ENCODE measurements around the gene PLCE1.

Gene PLCE1

GRCh38 chr10:93994438-93994801 lies 689 bp downstream of the PLCE1 start:
- DNase-seq (ENCODE audit: low read depth), result no peak

- no peak for DNase-seq (ENCODE audit: low read depth)
Measured at GRCh38 chr10:93995182-93995581, 1.5 kb downstream of the PLCE1 start.

- DNase-seq (ENCODE audit: low read depth), result no peak
Measured at GRCh38 chr10:93995598-93996271, 2.0 kb downstream of the PLCE1 start.

GRCh38 chr10:93996551-93996950 lies 2.8 kb downstream of the PLCE1 start:
- no peak for DNase-seq (ENCODE audit: low read depth)

GRCh38 chr10:93997546-93997945 lies 3.8 kb downstream of the PLCE1 start:
- DNase-seq (ENCODE audit: low read depth), result no peak

GRCh38 chr10:93999401-93999851 lies 5.7 kb downstream of the PLCE1 start:
- no peak for DNase-seq (ENCODE audit: low read depth)

GRCh38 chr10:94000638-94001415 lies 7.1 kb downstream of the PLCE1 start:
- no peak for DNase-seq (ENCODE audit: low read depth)

- no peak for DNase-seq (ENCODE audit: low read depth)
Measured at GRCh38 chr10:94001416-94001810, 7.7 kb downstream of the PLCE1 start.

- DNase-seq (ENCODE audit: low read depth), result no peak
Measured at GRCh38 chr10:94002156-94002555, 8.4 kb downstream of the PLCE1 start.

GRCh38 chr10:94003488-94003887 lies 9.8 kb downstream of the PLCE1 start:
- DNase-seq (ENCODE audit: low read depth), result no peak

GRCh38 chr10:94005050-94005449 lies 11.3 kb downstream of the PLCE1 start:
- no peak for DNase-seq (ENCODE audit: low read depth)

GRCh38 chr10:94006591-94007550 lies 13.1 kb downstream of the PLCE1 start:
- DNase-seq (ENCODE audit: low read depth), result no peak

- DNase-seq (ENCODE audit: low read depth), result no peak
Measured at GRCh38 chr10:94008526-94008925, 14.8 kb downstream of the PLCE1 start.

GRCh38 chr10:94010116-94010515 lies 16.4 kb downstream of the PLCE1 start:
- DNase-seq (ENCODE audit: low read depth), result no peak

- no peak for DNase-seq (ENCODE audit: low read depth)
Measured at GRCh38 chr10:94010886-94011285, 17.2 kb downstream of the PLCE1 start.

GRCh38 chr10:94011296-94011695 lies 17.6 kb downstream of the PLCE1 start:
- DNase-seq (ENCODE audit: low read depth), result no peak

GRCh38 chr10:94012834-94013233 lies 19.1 kb downstream of the PLCE1 start:
- DNase-seq (ENCODE audit: low read depth), result no peak

- no peak for DNase-seq (ENCODE audit: low read depth)
Measured at GRCh38 chr10:94013331-94013760, 19.6 kb downstream of the PLCE1 start.

GRCh38 chr10:94014304-94014703 lies 20.6 kb downstream of the PLCE1 start:
- no peak for DNase-seq (ENCODE audit: low read depth)

- no peak for DNase-seq (ENCODE audit: low read depth)
Measured at GRCh38 chr10:94016727-94017714, 23.3 kb downstream of the PLCE1 start.

- DNase-seq (ENCODE audit: low read depth), result no peak
Measured at GRCh38 chr10:94018107-94018506, 24.4 kb downstream of the PLCE1 start.

Data from stimulated activated CD4-positive, alpha-beta T cell treated with anti-CD3 and anti-CD28 coated beads, Interleukin-2, amount 100 ng/mL, for 4 hours (primary cell).